HepG2 (cell line): ENCODE measurements around the gene DIP2C. TPM values are rescaled to one million over a fixed set of nuclear protein-coding genes. Genes with fewer than 3 reads are reported as not detected.

ENCODE experiments used
- ATAC-seq: fragments of 200-7000 bp; cut with Tn5 transposase; 3 replicates; pipeline ENCODE4 v1.9.1; 2020; ENCODE audit warnings: mild to moderate bottlenecking, moderate library complexity
- BruUV-seq: library from RNA; stranded (reverse); fragments of 400-500 nt; replicated peaks from 2 replicates; lab custom pipeline; 2021; lab: Mats Ljungman, UMichigan
- CTCF ChIA-PET: fragments of 300-600 bp; formaldehyde crosslinking; extraction: SDS; loops from one replicate; lab custom pipeline; 2021; ENCODE audit warnings: low total read pairs, inconsistent platforms, low intra/inter-chr PET ratio; lab: Yijun Ruan, JAX
- POLR2A ChIA-PET: fragments of 350-600 bp; sonication (Branson Sonifier 250); formaldehyde crosslinking; loops from one replicate; lab custom pipeline; 2020; ENCODE audit warnings: antibody characterized with exemption, inconsistent platforms; lab: Yijun Ruan, JAX
- DNase-seq: peaks from one replicate; pipeline ENCODE4 v3.0.0-alpha.2; 2015; ENCODE audit warnings: low spot score
- FAIRE-seq: peaks from 3 replicates; lab custom pipeline; 2011; peaks lifted over from hg19 to GRCh38; lab: Jason Lieb, UNC
- H2AFZ ChIP-seq: one replicate; pipeline ENCODE4 v1.6.1; 2011; ENCODE audit warnings: low read length, inconsistent platforms
- H3K27ac ChIP-seq: fragments of 300-600 bp; 3 replicates; pipeline ENCODE4 v1.8.0; 2011; ENCODE audit warnings: mixed run types, mild to moderate bottlenecking, mixed read lengths, low read length, inconsistent platforms; ENCODE audit not compliant: insufficient read depth; ENCODE audit errors: extremely low read length
- H3K27me3 ChIP-seq, 2 experiments: fragments of 200-600 bp in 1 of 2; 2 replicates in 1 of 2; 3 replicates in 1 of 2; pipeline versions ENCODE4 v1.6.0 to v1.8.0; 2011; ENCODE audit warnings: low read length in 2 of 2, mild to moderate bottlenecking in 2 of 2, moderate library complexity in 2 of 2, inconsistent platforms in 1 of 2; ENCODE audit not compliant: insufficient read depth in 2 of 2, control insufficient read depth in 1 of 2
- H3K36me3 ChIP-seq, 2 experiments: fragments of 200-600 bp in 1 of 2; replicated peaks in 1 of 2; 2 replicates in 1 of 2; 3 replicates in 1 of 2; pipeline versions ENCODE4 v1.5.1 to v1.8.0; 2011; ENCODE audit warnings: low read length in 2 of 2, inconsistent platforms in 1 of 2; ENCODE audit not compliant: insufficient read depth in 2 of 2, control insufficient read depth in 1 of 2
- H3K4me1 ChIP-seq: 2 replicates; pipeline ENCODE4 v1.5.1; 2012; ENCODE audit warnings: low read length, inconsistent platforms; ENCODE audit not compliant: insufficient read depth
- H3K4me2 ChIP-seq: 2 replicates; pipeline ENCODE4 v1.6.0; 2011; ENCODE audit warnings: low read depth, low read length, inconsistent platforms
- H3K4me3 ChIP-seq, 3 experiments: fragments of 200-600 bp in 1 of 3; sonication (generic), shearing (Covaris generic) in 1 of 3; replicated peaks in 1 of 3; 2 replicates each; pipeline ENCODE4 v1.5.1; 2011 to 2016; ENCODE audit warnings: low read length in 3 of 3, inconsistent platforms in 2 of 3, low read depth in 2 of 3, mild to moderate bottlenecking in 2 of 3, control low read depth in 1 of 3, mixed read lengths in 1 of 3; ENCODE audit not compliant: insufficient read depth in 1 of 3
- H3K79me2 ChIP-seq: one replicate; pipeline ENCODE4 v1.6.1; 2011; ENCODE audit warnings: low read length, inconsistent platforms; ENCODE audit not compliant: insufficient read depth
- H3K9ac ChIP-seq: 2 replicates; pipeline ENCODE4 v1.6.0; 2011; ENCODE audit warnings: mild to moderate bottlenecking, low read depth, low read length, inconsistent platforms; ENCODE audit not compliant: insufficient read depth
- H3K9me3 ChIP-seq: 2 replicates; pipeline ENCODE4 v1.5.1; 2012; ENCODE audit warnings: mild to moderate bottlenecking, low read length
- H4K20me1 ChIP-seq: 2 replicates; pipeline ENCODE4 v1.6.0; 2011; ENCODE audit warnings: inconsistent platforms, mild to moderate bottlenecking, low read length, moderate library complexity; ENCODE audit not compliant: insufficient read depth
- MAFG ChIP-seq: sonication (generic); formaldehyde crosslinking; IDR thresholded peaks from 2 replicates; pipeline ENCODE4 v1.5.1; 2020; ENCODE audit warnings: mild to moderate bottlenecking, missing genetic modification reagents
- MBD4 ChIP-seq: IDR thresholded peaks from 2 replicates; pipeline ENCODE4 v1.6.1; 2012; ENCODE audit warnings: low read length, inconsistent platforms, borderline replicate concordance
- MEIS1 ChIP-seq: sonication (generic); formaldehyde crosslinking; IDR thresholded peaks from 2 replicates; pipeline ENCODE4 v1.9.0; 2021; ENCODE audit warnings: mild to moderate bottlenecking, missing genetic modification reagents, moderate library complexity, borderline replicate concordance
- PITX1 ChIP-seq: sonication (generic); formaldehyde crosslinking; IDR thresholded peaks from 2 replicates; pipeline ENCODE4 v1.5.1; 2020; ENCODE audit warnings: mild to moderate bottlenecking, missing genetic modification reagents
- SUZ12 ChIP-seq: fragments of 150-350 bp; IDR thresholded peaks from 2 replicates; pipeline ENCODE4 v1.6.1; 2014; ENCODE audit warnings: low read depth, low read length
- XBP1 ChIP-seq: sonication (generic); formaldehyde crosslinking; IDR thresholded peaks from 2 replicates; pipeline ENCODE4 v1.5.0; 2020; ENCODE audit warnings: missing genetic modification reagents
- ZNF10 ChIP-seq: sonication (generic); formaldehyde crosslinking; IDR thresholded peaks from 2 replicates; pipeline ENCODE4 v1.4.0; 2020; ENCODE audit warnings: mild to moderate bottlenecking, low read depth, missing genetic modification reagents, borderline replicate concordance
- ZNF83 ChIP-seq: sonication (generic); formaldehyde crosslinking; IDR thresholded peaks from 2 replicates; pipeline ENCODE4 v1.4.0; 2020; ENCODE audit warnings: missing genetic modification reagents, mild to moderate bottlenecking, borderline replicate concordance
- ZSCAN30 ChIP-seq: sonication (generic); formaldehyde crosslinking; IDR thresholded peaks from 2 replicates; pipeline ENCODE4 v1.5.0; 2020; ENCODE audit warnings: mild to moderate bottlenecking, missing genetic modification reagents
- WGBS: methylation state at CpG from one replicate; pipeline ENCODE4 v1.1.6; 2017; ENCODE audit warnings: low lambda C conversion rate; 5-methylcytosine and 5-hydroxymethylcytosine counted together
- in situ Hi-C: cut with HindIII; loops from 2 replicates; pipeline ENCODE4 v1.10.0; 2017; ENCODE audit warnings: low pct_unique_long_range_greater_than_20kb; ENCODE audit not compliant: extremely low pct_ligation_motif_present
- intact Hi-C: fragments of 100-400 bp; cut with micrococcal nuclease; formaldehyde crosslinking; loops from one replicate; pipeline ENCODE4 v1.10.0; 2022; ENCODE audit not compliant: unreplicated experiment
- polyA plus RNA-seq, 8 experiments: library from polyadenylated mRNA; depleted of rRNA in 3 of 8; stranded (reverse) in 7 of 8; unstranded in 1 of 8; fragments of >200 nt; fragmentation: Illumina TruSeq in 4 of 8; extraction: Trizol in 4 of 8; gene quantifications; 2 replicates each; pipeline versions ENCODE4 v1.2.1 to v1.2.3, GENCODE V29; 2011 to 2016; ENCODE audit warnings: low read depth in 4 of 8, missing spikeins in 1 of 8, mixed read lengths in 1 of 8; ENCODE audit not compliant: insufficient read depth in 1 of 8
- total RNA-seq, 5 experiments: library from RNA; depleted of rRNA; stranded (reverse); fragments of >200 nt; fragmentation: Illumina TruSeq; extraction: Trizol; gene quantifications; 2 replicates each; pipeline ENCODE4 v1.2.3, GENCODE V29; 2016; ENCODE audit warnings: low read depth in 1 of 5
- TF ChIP-seq, protein P1 (sequence below): sonication (generic); formaldehyde crosslinking; IDR thresholded peaks from 2 replicates; pipeline ENCODE4 v1.8.0; 2022; ENCODE audit warnings: missing genetic modification reagents, mild to moderate bottlenecking, moderate library complexity, borderline replicate concordance
- TF ChIP-seq, protein P2 (sequence below): sonication (generic); formaldehyde crosslinking; IDR thresholded peaks from 2 replicates; pipeline ENCODE4 v1.4.0; 2020; ENCODE audit warnings: mild to moderate bottlenecking, missing genetic modification reagents
- TF ChIP-seq, protein P3 (sequence below): sonication (generic); formaldehyde crosslinking; IDR thresholded peaks from 2 replicates; pipeline ENCODE4 v1.5.0; 2020; ENCODE audit warnings: mild to moderate bottlenecking, low read depth, missing genetic modification reagents, borderline replicate concordance
- TF ChIP-seq, protein P4 (sequence below): sonication (generic); formaldehyde crosslinking; IDR thresholded peaks from 2 replicates; pipeline ENCODE4 v1.4.0; 2020; ENCODE audit warnings: mild to moderate bottlenecking, missing genetic modification reagents
- TF ChIP-seq, protein P5 (sequence below): sonication (generic); formaldehyde crosslinking; IDR thresholded peaks from 2 replicates; pipeline ENCODE4 v1.9.0; 2021; ENCODE audit warnings: missing genetic modification reagents, borderline replicate concordance
- TF ChIP-seq, protein P6 (sequence below): sonication (generic); formaldehyde crosslinking; IDR thresholded peaks from 2 replicates; pipeline ENCODE4 v1.9.0; 2021; ENCODE audit warnings: missing genetic modification reagents, mild to moderate bottlenecking, borderline replicate concordance
- TF ChIP-seq, protein P7 (sequence below): sonication (generic); formaldehyde crosslinking; IDR thresholded peaks from 2 replicates; pipeline ENCODE4 v1.5.0; 2020; ENCODE audit warnings: missing genetic modification reagents

Gene DIP2C
- total and polyA plus RNA-seq, 2 of the 13 experiments (the other 11 are each of a cell fraction or from before 2014, with no cell fraction given): 2.2 to 2.7 TPM

DNA sequence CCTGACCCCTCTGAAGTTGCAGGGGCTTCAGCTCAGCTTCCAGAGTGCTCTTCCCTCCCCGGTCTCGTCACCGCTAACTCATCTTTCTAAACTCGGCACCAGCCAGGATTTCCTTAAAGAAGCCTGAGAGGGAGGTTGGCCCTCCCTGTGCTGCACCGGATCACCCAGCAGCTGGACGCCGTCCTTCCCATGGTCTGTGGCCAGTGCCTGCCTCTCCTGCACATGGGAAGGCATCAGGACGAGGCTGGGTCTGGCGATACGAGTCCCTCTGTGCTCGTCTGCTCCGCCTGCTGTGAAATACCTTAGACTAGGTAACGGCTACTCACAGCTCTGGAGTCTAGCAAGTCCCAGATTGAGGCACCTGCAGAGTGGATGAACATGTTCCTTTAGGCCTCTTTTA lies 375.1 kb downstream of the DIP2C start:
- H3K9me3 ChIP-seq: no peaks in the 10 kb centered on the region
- DNase-seq (no peak), ATAC-seq (no peak), FAIRE-seq (no peak)
- no peaks in the 10 kb centered on the region for H3K79me2 ChIP-seq
- H2AFZ ChIP-seq: no peak overlapping the region
- no peaks in the 10 kb centered on the region; the same call in 1 of the 2 replicates for H3K4me1 ChIP-seq
- ChIA-PET POLR2A (no interaction called here), CTCF (no interaction called here)
- no peaks in the 10 kb centered on the region for H4K20me1 ChIP-seq
- H3K27me3 ChIP-seq: no peaks in the 10 kb centered on the region
- BruUV-seq: no TSS peak
- no peak overlapping the region for H3K4me2 ChIP-seq
- no peak overlapping the region for H3K4me3 ChIP-seq
- 89% methylated on average over 12 of the region's 13 CpGs for WGBS
- peaks cover 3 to 12% of the 10 kb centered on the region in 2 experiments; a peak in 1 of 5 replicates for H3K36me3 ChIP-seq
- no peak overlapping the region for H3K9ac ChIP-seq
- intact Hi-C loops (no loop called here), in situ Hi-C loops (no loop called here)
- no peak overlapping the region for H3K27ac ChIP-seq
- TF ChIP-seq, protein P1, sequence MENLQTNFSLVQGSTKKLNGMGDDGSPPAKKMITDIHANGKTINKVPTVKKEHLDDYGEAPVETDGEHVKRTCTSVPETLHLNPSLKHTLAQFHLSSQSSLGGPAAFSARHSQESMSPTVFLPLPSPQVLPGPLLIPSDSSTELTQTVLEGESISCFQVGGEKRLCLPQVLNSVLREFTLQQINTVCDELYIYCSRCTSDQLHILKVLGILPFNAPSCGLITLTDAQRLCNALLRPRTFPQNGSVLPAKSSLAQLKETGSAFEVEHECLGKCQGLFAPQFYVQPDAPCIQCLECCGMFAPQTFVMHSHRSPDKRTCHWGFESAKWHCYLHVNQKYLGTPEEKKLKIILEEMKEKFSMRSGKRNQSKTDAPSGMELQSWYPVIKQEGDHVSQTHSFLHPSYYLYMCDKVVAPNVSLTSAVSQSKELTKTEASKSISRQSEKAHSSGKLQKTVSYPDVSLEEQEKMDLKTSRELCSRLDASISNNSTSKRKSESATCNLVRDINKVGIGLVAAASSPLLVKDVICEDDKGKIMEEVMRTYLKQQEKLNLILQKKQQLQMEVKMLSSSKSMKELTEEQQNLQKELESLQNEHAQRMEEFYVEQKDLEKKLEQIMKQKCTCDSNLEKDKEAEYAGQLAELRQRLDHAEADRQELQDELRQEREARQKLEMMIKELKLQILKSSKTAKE (CRISPR knock-in tag): no peak
- TF ChIP-seq PITX1 (no peak), ZNF83 (no peak), MAFG (no peak), SUZ12 (no peak), XBP1 (CRISPR knock-in tag) (no peak), ZSCAN30 (CRISPR knock-in tag) (no peak), MBD4 (no peak), MEIS1 (no peak), ZNF10 (CRISPR knock-in tag) (no peak)
- TF ChIP-seq, protein P2, sequence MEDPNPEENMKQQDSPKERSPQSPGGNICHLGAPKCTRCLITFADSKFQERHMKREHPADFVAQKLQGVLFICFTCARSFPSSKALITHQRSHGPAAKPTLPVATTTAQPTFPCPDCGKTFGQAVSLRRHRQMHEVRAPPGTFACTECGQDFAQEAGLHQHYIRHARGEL: no peak
- TF ChIP-seq, protein P3, sequence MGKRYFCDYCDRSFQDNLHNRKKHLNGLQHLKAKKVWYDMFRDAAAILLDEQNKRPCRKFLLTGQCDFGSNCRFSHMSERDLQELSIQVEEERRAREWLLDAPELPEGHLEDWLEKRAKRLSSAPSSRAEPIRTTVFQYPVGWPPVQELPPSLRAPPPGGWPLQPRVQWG: no peak
- TF ChIP-seq, protein P4, sequence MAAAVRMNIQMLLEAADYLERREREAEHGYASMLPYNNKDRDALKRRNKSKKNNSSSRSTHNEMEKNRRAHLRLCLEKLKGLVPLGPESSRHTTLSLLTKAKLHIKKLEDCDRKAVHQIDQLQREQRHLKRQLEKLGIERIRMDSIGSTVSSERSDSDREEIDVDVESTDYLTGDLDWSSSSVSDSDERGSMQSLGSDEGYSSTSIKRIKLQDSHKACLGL: no peak
- TF ChIP-seq, protein P5, sequence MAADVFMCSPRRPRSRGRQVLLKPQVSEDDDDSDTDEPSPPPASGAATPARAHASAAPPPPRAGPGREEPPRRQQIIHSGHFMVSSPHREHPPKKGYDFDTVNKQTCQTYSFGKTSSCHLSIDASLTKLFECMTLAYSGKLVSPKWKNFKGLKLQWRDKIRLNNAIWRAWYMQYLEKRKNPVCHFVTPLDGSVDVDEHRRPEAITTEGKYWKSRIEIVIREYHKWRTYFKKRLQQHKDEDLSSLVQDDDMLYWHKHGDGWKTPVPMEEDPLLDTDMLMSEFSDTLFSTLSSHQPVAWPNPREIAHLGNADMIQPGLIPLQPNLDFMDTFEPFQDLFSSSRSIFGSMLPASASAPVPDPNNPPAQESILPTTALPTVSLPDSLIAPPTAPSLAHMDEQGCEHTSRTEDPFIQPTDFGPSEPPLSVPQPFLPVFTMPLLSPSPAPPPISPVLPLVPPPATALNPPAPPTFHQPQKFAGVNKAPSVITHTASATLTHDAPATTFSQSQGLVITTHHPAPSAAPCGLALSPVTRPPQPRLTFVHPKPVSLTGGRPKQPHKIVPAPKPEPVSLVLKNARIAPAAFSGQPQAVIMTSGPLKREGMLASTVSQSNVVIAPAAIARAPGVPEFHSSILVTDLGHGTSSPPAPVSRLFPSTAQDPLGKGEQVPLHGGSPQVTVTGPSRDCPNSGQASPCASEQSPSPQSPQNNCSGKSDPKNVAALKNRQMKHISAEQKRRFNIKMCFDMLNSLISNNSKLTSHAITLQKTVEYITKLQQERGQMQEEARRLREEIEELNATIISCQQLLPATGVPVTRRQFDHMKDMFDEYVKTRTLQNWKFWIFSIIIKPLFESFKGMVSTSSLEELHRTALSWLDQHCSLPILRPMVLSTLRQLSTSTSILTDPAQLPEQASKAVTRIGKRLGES (CRISPR knock-in tag): no peak
- TF ChIP-seq, protein P6, sequence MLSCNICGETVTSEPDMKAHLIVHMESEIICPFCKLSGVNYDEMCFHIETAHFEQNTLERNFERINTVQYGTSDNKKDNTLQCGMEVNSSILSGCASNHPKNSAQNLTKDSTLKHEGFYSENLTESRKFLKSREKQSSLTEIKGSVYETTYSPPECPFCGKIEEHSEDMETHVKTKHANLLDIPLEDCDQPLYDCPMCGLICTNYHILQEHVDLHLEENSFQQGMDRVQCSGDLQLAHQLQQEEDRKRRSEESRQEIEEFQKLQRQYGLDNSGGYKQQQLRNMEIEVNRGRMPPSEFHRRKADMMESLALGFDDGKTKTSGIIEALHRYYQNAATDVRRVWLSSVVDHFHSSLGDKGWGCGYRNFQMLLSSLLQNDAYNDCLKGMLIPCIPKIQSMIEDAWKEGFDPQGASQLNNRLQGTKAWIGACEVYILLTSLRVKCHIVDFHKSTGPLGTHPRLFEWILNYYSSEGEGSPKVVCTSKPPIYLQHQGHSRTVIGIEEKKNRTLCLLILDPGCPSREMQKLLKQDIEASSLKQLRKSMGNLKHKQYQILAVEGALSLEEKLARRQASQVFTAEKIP (CRISPR knock-in tag): no peak
- TF ChIP-seq, protein P7, sequence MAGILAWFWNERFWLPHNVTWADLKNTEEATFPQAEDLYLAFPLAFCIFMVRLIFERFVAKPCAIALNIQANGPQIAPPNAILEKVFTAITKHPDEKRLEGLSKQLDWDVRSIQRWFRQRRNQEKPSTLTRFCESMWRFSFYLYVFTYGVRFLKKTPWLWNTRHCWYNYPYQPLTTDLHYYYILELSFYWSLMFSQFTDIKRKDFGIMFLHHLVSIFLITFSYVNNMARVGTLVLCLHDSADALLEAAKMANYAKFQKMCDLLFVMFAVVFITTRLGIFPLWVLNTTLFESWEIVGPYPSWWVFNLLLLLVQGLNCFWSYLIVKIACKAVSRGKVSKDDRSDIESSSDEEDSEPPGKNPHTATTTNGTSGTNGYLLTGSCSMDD: no peak
